Activated CD8-positive, alpha-beta T cell treated with anti-CD3 and anti-CD28 coated beads for 36 hours (primary cell): ENCODE results near the gene KCNMA1. TPM values are rescaled to one million over a fixed set of nuclear protein-coding genes. Genes with fewer than 3 reads are reported as not detected.

Source experiments
- ATAC-seq: fragments of 200-7000 bp; cut with Tn5 transposase; one replicate; pipeline ENCODE4 v1.10.0; 2021; ENCODE audit warnings: mild to moderate bottlenecking, moderate library complexity
- CTCF ChIA-PET: fragments of 350-600 bp; sonication (Branson Sonifier 250); formaldehyde crosslinking; loops from one replicate; lab custom pipeline; 2021; ENCODE audit warnings: antibody characterized with exemption; lab: Charles Lee
- POLR2A ChIA-PET: fragments of 350-600 bp; sonication (Branson Sonifier 250); formaldehyde crosslinking; loops from one replicate; lab custom pipeline; 2021; ENCODE audit warnings: antibody characterized with exemption; lab: Charles Lee
- DNase-seq: peaks from one replicate; pipeline ENCODE4 v3.0.0-alpha.2; 2020
- H3K27ac Mint-ChIP-seq: one replicate; pipeline ENCODE4 v1.8.0; 2021; ENCODE audit warnings: mild to moderate bottlenecking, mixed read lengths
- H3K27me3 Mint-ChIP-seq: one replicate; pipeline ENCODE4 v1.8.0; 2021; ENCODE audit warnings: mixed read lengths
- H3K36me3 Mint-ChIP-seq: one replicate; pipeline ENCODE4 v1.8.0; 2021; ENCODE audit warnings: low read depth, mixed read lengths
- H3K4me1 Mint-ChIP-seq: one replicate; pipeline ENCODE4 v1.8.0; 2021; ENCODE audit warnings: low read depth, mixed read lengths
- H3K4me3 Mint-ChIP-seq: one replicate; pipeline ENCODE4 v1.8.0; 2021; ENCODE audit warnings: mild to moderate bottlenecking, moderate library complexity, mixed read lengths
- H3K9me3 Mint-ChIP-seq: one replicate; pipeline ENCODE4 v1.8.0; 2021; ENCODE audit warnings: mixed read lengths
- intact Hi-C: fragments of 100-400 bp; cut with micrococcal nuclease; formaldehyde crosslinking; loops from one replicate; pipeline ENCODE4 v1.10.0; 2022
- total RNA-seq, 2 experiments: library from RNA; stranded (reverse); gene quantifications; one replicate each; pipeline ENCODE4 v1.2.3, GENCODE V29; 2021
- TF ChIP-seq, protein P1 (sequence below): fragments of 200-600 bp; IDR thresholded peaks from one replicate; pipeline ENCODE4 v1.8.0; 2022; ENCODE audit warnings: antibody characterized with exemption, mild to moderate bottlenecking

Gene KCNMA1
- total RNA-seq, 2 experiments from 2014 or later = 0.18 TPM; not detected in 1

DNA sequence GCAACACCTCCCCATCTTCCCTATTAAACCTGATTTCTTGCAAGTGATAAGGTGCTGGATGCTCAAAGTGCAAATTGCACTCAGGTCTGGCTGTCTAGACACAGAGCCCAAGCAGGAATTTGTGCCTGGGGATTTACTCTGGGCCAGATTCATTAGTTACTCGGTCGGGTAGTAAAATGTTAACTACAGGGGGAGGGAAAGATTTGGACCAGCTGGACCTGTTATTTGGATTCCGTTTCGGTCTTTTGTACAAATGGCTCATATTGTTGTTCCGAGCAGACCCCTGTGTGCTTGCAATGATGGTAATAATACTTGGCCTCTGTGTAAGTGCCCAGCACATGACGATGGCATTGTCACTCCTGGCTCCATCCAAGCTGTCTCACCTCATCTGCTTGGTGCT, 609.6 kb downstream of the KCNMA1 start:
- H3K36me3 Mint-ChIP-seq = no peaks in the 10 kb centered on the region
- H3K27ac Mint-ChIP-seq = no peak overlapping the region
- H3K4me3 Mint-ChIP-seq = no peak overlapping the region
- intact Hi-C loops = no loop called here
- H3K9me3 Mint-ChIP-seq = no peaks in the 10 kb centered on the region
- TF ChIP-seq, protein P1, sequence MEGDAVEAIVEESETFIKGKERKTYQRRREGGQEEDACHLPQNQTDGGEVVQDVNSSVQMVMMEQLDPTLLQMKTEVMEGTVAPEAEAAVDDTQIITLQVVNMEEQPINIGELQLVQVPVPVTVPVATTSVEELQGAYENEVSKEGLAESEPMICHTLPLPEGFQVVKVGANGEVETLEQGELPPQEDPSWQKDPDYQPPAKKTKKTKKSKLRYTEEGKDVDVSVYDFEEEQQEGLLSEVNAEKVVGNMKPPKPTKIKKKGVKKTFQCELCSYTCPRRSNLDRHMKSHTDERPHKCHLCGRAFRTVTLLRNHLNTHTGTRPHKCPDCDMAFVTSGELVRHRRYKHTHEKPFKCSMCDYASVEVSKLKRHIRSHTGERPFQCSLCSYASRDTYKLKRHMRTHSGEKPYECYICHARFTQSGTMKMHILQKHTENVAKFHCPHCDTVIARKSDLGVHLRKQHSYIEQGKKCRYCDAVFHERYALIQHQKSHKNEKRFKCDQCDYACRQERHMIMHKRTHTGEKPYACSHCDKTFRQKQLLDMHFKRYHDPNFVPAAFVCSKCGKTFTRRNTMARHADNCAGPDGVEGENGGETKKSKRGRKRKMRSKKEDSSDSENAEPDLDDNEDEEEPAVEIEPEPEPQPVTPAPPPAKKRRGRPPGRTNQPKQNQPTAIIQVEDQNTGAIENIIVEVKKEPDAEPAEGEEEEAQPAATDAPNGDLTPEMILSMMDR = no peak
- H3K27me3 Mint-ChIP-seq = peaks cover 6% of the 10 kb centered on the region
- H3K4me1 Mint-ChIP-seq = no peaks in the 10 kb centered on the region
- POLR2A ChIA-PET = no interaction called here
- DNase-seq = no peak
- no peak for ATAC-seq
- CTCF ChIA-PET = interaction anchor here (1.5 kb wide), 1 partner anchor 9 kb away, joined by 5 read pairs; no protein-coding TSS in a partner anchor

DNA sequence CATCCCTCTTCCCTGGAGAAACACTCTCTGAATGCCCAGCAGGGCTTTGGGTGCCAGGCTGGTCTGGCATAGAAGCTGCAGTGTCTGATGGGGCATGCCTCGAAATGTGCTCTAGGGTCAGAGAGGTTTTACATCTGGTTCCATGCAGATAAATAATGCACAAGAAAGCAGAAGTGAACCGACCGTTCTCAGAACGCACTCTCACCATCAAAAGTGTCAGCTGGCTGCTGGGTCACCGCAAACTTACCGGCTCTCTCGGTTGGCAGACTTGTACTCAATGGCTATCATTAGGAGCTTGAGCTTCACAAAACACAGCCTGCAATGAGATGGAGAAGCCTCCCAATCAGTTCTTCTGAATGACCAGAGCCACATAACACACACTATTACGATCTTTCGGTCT, 610.0 kb downstream of the KCNMA1 start:
- ATAC-seq = no peak
- no peaks in the 10 kb centered on the region for H3K9me3 Mint-ChIP-seq
- TF ChIP-seq, protein P1 = no peak
- ChIA-PET CTCF (interaction anchor here (1.5 kb wide), 1 partner anchor 10 kb away, joined by 5 read pairs; no protein-coding TSS in a partner anchor), POLR2A (no interaction called here)
- H3K4me1 Mint-ChIP-seq = no peaks in the 10 kb centered on the region
- H3K36me3 Mint-ChIP-seq = no peaks in the 10 kb centered on the region
- intact Hi-C loops = no loop called here
- no peak for DNase-seq
- no peak overlapping the region for H3K27ac Mint-ChIP-seq
- H3K4me3 Mint-ChIP-seq = no peak overlapping the region
- peaks cover 6% of the 10 kb centered on the region for H3K27me3 Mint-ChIP-seq

DNA sequence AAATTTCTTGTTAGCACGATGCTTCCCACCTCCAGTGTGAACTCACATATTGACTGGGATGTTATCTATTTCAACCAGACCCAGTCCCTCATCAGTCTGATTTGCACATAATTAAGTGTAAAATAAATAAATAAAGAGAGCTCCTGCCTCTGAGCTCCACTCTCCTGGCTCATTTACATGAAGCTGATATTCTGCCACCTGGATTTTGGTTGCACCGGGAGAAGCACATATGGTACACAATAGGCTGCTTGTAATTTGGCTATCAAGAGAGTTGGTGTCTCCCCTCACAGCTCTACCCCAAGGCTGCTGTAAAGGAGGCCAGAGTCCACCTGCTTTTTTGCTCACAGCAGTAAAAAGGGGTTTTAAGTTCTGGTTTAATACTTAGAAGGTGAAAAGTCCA, 610.5 kb downstream of the KCNMA1 start:
- H3K27ac Mint-ChIP-seq = no peak overlapping the region
- TF ChIP-seq, protein P1 = no peak
- intact Hi-C loops = no loop called here
- H3K4me3 Mint-ChIP-seq = no peak overlapping the region
- H3K27me3 Mint-ChIP-seq = peaks cover 6% of the 10 kb centered on the region
- no peaks in the 10 kb centered on the region for H3K4me1 Mint-ChIP-seq
- ATAC-seq (no peak), DNase-seq (no peak)
- H3K9me3 Mint-ChIP-seq = no peaks in the 10 kb centered on the region
- ChIA-PET CTCF (interaction anchor here (1.5 kb wide), 1 partner anchor 10 kb away, joined by 5 read pairs; no protein-coding TSS in a partner anchor), POLR2A (no interaction called here)
- no peaks in the 10 kb centered on the region for H3K36me3 Mint-ChIP-seq

DNA sequence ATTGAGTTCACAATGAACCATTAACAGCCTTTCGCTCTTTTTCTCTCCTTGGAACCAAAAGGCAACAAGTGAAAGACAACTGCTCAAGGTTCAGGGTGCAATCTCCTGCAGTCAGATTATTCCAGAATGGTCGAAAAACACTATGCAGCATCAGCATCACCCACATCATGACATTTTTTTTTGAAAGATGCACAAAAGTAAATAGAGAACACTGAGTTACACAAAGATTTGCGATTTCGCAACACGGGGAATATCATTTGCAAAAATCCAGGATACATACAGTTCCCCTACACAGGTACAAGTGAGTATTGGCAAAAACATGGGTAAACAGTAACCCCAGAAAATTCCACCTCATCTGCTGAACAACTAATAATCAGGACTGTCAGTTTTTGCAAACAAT, 611.5 kb downstream of the KCNMA1 start:
- Mint-ChIP-seq H3K27me3 (peaks cover 6% of the 10 kb centered on the region), H3K4me3 (no peak overlapping the region), H3K4me1 (no peaks in the 10 kb centered on the region), H3K27ac (no peak overlapping the region), H3K36me3 (no peaks in the 10 kb centered on the region), H3K9me3 (no peaks in the 10 kb centered on the region)
- ChIA-PET CTCF (no interaction called here), POLR2A (no interaction called here)
- TF ChIP-seq, protein P1 = no peak
- no peak for DNase-seq
- ATAC-seq = no peak
- intact Hi-C loops = no loop called here

DNA sequence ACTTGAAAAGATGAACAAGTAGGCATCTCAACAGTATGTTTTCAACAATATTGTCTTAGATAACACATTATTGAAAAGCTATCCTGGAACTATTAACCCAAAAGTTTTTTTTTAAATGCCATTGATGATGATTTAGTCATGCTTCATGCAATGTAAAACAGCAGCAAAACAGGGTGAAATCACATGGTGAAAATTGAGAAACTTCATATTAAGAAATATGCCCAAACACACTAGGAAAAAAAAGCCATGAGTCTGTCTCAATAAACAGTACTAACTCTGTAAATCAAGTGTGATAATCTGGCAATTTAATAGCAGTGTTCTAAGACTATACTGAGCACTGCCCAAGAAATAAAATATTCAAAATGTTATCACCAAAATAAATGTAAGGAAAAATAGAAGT, 613.1 kb downstream of the KCNMA1 start:
- TF ChIP-seq, protein P1 = no peak
- H3K9me3 Mint-ChIP-seq = no peaks in the 10 kb centered on the region
- H3K27me3 Mint-ChIP-seq = peaks cover 6% of the 10 kb centered on the region
- no peaks in the 10 kb centered on the region for H3K36me3 Mint-ChIP-seq
- no peak overlapping the region for H3K27ac Mint-ChIP-seq
- no peak for ATAC-seq
- no peak overlapping the region for H3K4me3 Mint-ChIP-seq
- no peaks in the 10 kb centered on the region for H3K4me1 Mint-ChIP-seq
- DNase-seq = no peak
- intact Hi-C loops = no loop called here
- ChIA-PET CTCF (no interaction called here), POLR2A (no interaction called here)
